PC-3 (cell line): Measurements from ENCODE around the gene PHEX.

Experiments used
- CTCF ChIP-seq: fragments of 300-600 bp; sonication (generic); conservative IDR thresholded peaks from 2 replicates; pipeline ENCODE4 v1.5.1; 2017; ENCODE audit warnings: antibody characterized with exemption, low read depth, mild to moderate bottlenecking, low read length
- EZH2 ChIP-seq: fragments of 300-600 bp; sonication (generic); IDR thresholded peaks from one replicate; pipeline ENCODE4 v1.6.1; 2017; ENCODE audit warnings: antibody characterized with exemption, mild to moderate bottlenecking, low read length; ENCODE audit not compliant: unreplicated experiment

GRCh38 chrX:22118161-22118830 is 86.2 kb downstream of the PHEX start:
- TF ChIP-seq CTCF (no peak), EZH2 (no peak)
